ENCODE measurements around the gene VIPR1. TPM values are rescaled to one million over a fixed set of nuclear protein-coding genes. Genes with fewer than 3 reads are reported as not detected.

The VIPR1 gene, protein sequence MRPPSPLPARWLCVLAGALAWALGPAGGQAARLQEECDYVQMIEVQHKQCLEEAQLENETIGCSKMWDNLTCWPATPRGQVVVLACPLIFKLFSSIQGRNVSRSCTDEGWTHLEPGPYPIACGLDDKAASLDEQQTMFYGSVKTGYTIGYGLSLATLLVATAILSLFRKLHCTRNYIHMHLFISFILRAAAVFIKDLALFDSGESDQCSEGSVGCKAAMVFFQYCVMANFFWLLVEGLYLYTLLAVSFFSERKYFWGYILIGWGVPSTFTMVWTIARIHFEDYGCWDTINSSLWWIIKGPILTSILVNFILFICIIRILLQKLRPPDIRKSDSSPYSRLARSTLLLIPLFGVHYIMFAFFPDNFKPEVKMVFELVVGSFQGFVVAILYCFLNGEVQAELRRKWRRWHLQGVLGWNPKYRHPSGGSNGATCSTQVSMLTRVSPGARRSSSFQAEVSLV
- total RNA-seq (not detected in 2 replicates), polyA plus RNA-seq (0.02 and 0.11 TPM in 2 replicates), polyA minus RNA-seq (ENCODE audit: low replicate concordance) (not detected in 2 replicates)
- polyA plus RNA-seq (2012): 0.08 and 0.17 TPM in 2 replicates

DNA sequence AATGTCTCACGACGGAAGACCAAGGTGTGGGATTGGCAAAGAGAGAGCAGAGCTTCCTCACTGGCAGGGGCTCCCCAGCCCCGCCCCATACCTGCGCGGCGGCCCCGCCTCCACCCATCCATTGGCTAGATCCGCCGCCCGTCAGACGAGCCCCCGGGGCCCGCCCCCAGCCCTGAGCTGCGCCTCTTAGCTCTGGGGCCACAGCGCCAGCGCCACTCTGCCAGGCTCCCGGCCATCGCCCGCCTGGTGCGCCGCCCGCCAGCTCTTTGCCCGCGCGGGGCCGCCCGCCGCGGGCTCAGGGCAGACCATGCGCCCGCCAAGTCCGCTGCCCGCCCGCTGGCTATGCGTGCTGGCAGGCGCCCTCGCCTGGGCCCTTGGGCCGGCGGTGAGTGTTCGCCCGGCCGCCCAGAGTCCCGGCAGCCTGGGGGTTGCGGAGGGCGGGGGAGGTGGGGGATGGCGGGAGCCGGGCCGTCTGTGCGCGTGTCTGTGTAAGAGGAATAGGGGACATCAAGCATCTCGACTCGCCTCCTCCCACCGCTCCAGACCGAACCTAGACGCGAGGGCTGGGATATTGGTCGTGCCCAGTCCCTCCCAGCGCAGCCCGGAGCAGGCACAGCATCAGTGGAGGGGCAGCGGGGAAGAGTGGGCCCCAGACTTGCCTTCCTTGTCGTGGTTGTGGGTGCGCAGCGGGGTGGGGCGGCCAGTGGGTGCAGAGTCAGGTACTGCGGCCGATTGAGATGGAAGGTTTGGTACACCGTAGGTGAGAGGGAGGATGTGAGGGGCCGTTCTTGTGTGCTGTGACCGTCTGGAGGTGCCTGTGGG, at the start of gene VIPR1:
Gene VIPR1 (plus strand): TSS at position 215 of the 822 bp plus-strand sequence. CDS start 93 bp downstream, at position 308.
- Histone ChIP-seq H3K4me3 (replicated peaks in 1 of 4; ENCODE audit: control extremely low read depth in 1 of 4, insufficient read depth in 1 of 4, low read depth in 3 of 4, low read length in 4 of 4) (peak within 1 kb of the TSS in 2 of 4 experiments; percentile 7 to 36), H4K20me1 (ENCODE audit: control insufficient read depth, extremely low read depth, insufficient read depth, low read length) (no peaks in the 10 kb centered on the region), H3K27me3 (ENCODE audit: control insufficient read depth, insufficient read depth, low read length) (peaks cover 33% of the 10 kb centered on the region), H2AFZ (ENCODE audit: low read length) (no peak within 1 kb of the TSS), H3K79me2 (ENCODE audit: control insufficient read depth, insufficient read depth, low read length) (no peaks in the 10 kb centered on the region), H3K27ac (ENCODE audit: insufficient read depth, low read length) (no peak within 1 kb of the TSS), H3K36me3 (ENCODE audit: control insufficient read depth, insufficient read depth, low read length) (no peaks in the 10 kb centered on the region), H3K9me3 (ENCODE audit: control insufficient read depth, insufficient read depth, low read depth, low read length) (no peaks in the 10 kb centered on the region), H3K4me1 (ENCODE audit: control insufficient read depth, extremely low read depth, insufficient read depth, low read length) (no peaks in the 10 kb centered on the region), H3K9ac (ENCODE audit: insufficient read depth, low read length) (no peak within 1 kb of the TSS), H3K4me2 (ENCODE audit: extremely low read depth, insufficient read depth, low read length) (peak within 1 kb of the TSS; percentile 25)
- TF ChIP-seq EZH2 (IDR thresholded peaks at IDR 0.05; ENCODE audit: low read length, missing control alignments): peak; percentile 16
- TF ChIP-seq, protein P1, sequence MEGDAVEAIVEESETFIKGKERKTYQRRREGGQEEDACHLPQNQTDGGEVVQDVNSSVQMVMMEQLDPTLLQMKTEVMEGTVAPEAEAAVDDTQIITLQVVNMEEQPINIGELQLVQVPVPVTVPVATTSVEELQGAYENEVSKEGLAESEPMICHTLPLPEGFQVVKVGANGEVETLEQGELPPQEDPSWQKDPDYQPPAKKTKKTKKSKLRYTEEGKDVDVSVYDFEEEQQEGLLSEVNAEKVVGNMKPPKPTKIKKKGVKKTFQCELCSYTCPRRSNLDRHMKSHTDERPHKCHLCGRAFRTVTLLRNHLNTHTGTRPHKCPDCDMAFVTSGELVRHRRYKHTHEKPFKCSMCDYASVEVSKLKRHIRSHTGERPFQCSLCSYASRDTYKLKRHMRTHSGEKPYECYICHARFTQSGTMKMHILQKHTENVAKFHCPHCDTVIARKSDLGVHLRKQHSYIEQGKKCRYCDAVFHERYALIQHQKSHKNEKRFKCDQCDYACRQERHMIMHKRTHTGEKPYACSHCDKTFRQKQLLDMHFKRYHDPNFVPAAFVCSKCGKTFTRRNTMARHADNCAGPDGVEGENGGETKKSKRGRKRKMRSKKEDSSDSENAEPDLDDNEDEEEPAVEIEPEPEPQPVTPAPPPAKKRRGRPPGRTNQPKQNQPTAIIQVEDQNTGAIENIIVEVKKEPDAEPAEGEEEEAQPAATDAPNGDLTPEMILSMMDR (conservative IDR thresholded peaks at IDR 0.05 in 1 of 2, IDR thresholded peaks at IDR 0.05 in 1 of 2; ENCODE audit: low read depth in 1 of 2, low read length in 2 of 2): no peak
- DNase-seq (ENCODE audit: low read depth in 2 of 2): peak in 1 of 2 donors; percentile 8

DNA sequence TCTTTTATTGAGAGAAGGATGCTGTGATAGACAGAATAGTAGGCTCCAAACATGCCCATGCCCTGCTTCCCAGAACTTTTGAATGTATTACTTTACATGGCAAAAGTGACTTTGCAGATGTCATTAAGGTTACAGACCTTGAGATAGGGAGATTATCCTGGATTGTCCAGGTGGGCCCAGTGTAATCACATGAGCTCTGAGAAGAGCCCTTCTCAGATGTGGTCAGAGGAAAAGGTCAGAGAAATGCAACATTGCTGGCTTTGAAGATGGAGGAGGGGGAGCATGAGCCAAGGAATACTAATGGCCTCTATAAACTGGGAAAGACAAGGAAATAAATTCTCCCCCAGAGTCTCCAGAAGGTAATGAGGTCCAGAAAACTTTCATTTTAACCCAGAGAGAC, 46.2 kb upstream of the VIPR1 start:
- Histone ChIP-seq H3K9ac (ENCODE audit: insufficient read depth, low read length) (no peak overlapping the region), H2AFZ (ENCODE audit: low read length) (no peak overlapping the region), H3K4me1 (ENCODE audit: control insufficient read depth, extremely low read depth, insufficient read depth, low read length) (no peaks in the 10 kb centered on the region), H3K36me3 (ENCODE audit: control insufficient read depth, insufficient read depth, low read length) (no peaks in the 10 kb centered on the region), H3K27ac (ENCODE audit: insufficient read depth, low read length) (no peak overlapping the region), H3K79me2 (ENCODE audit: control insufficient read depth, insufficient read depth, low read length) (no peaks in the 10 kb centered on the region), H3K4me3 (replicated peaks in 1 of 4; ENCODE audit: control extremely low read depth in 1 of 4, insufficient read depth in 1 of 4, low read depth in 3 of 4, low read length in 4 of 4) (no peak overlapping the region), H3K4me2 (ENCODE audit: extremely low read depth, insufficient read depth, low read length) (no peak overlapping the region), H4K20me1 (ENCODE audit: control insufficient read depth, extremely low read depth, insufficient read depth, low read length) (no peaks in the 10 kb centered on the region), H3K9me3 (ENCODE audit: control insufficient read depth, insufficient read depth, low read depth, low read length) (no peaks in the 10 kb centered on the region), H3K27me3 (ENCODE audit: control insufficient read depth, insufficient read depth, low read length) (no peaks in the 10 kb centered on the region)
- DNase-seq (ENCODE audit: low read depth in 2 of 2): no peak
- TF ChIP-seq, protein P1 (conservative IDR thresholded peaks at IDR 0.05 in 1 of 2, IDR thresholded peaks at IDR 0.05 in 1 of 2; ENCODE audit: low read depth in 1 of 2, low read length in 2 of 2): no peak
- TF ChIP-seq EZH2 (IDR thresholded peaks at IDR 0.05; ENCODE audit: low read length, missing control alignments): no peak

DNA sequence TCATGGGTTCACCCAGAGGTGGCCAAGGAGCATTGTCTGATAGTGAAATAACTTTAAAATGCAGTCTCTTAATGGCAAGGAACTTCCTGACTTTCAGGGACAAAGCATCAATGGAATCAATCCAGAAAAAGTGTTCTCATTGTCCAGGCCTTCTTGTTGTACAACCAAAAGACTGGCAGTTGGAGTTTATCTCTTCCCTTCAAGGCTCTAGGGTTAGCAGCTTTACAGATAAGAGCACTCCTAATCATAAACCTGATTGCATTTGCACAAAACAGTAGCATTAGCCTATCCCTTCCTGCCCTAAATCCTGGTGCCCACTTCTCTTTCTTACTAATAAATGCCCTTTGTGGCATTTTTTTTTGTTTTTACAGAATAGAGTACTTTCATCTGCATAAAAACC, 43.3 kb upstream of the VIPR1 start:
- Histone ChIP-seq H3K4me3 (replicated peaks in 1 of 4; ENCODE audit: control extremely low read depth in 1 of 4, insufficient read depth in 1 of 4, low read depth in 3 of 4, low read length in 4 of 4) (no peak overlapping the region), H3K79me2 (ENCODE audit: control insufficient read depth, insufficient read depth, low read length) (no peaks in the 10 kb centered on the region), H3K27ac (ENCODE audit: insufficient read depth, low read length) (no peak overlapping the region), H3K36me3 (ENCODE audit: control insufficient read depth, insufficient read depth, low read length) (no peaks in the 10 kb centered on the region), H4K20me1 (ENCODE audit: control insufficient read depth, extremely low read depth, insufficient read depth, low read length) (no peaks in the 10 kb centered on the region), H3K27me3 (ENCODE audit: control insufficient read depth, insufficient read depth, low read length) (no peaks in the 10 kb centered on the region), H3K4me2 (ENCODE audit: extremely low read depth, insufficient read depth, low read length) (no peak overlapping the region), H2AFZ (ENCODE audit: low read length) (no peak overlapping the region), H3K4me1 (ENCODE audit: control insufficient read depth, extremely low read depth, insufficient read depth, low read length) (no peaks in the 10 kb centered on the region), H3K9me3 (ENCODE audit: control insufficient read depth, insufficient read depth, low read depth, low read length) (no peaks in the 10 kb centered on the region), H3K9ac (ENCODE audit: insufficient read depth, low read length) (no peak overlapping the region)
- TF ChIP-seq EZH2 (IDR thresholded peaks at IDR 0.05; ENCODE audit: low read length, missing control alignments): no peak
- TF ChIP-seq, protein P1 (conservative IDR thresholded peaks at IDR 0.05 in 1 of 2, IDR thresholded peaks at IDR 0.05 in 1 of 2; ENCODE audit: low read depth in 1 of 2, low read length in 2 of 2): no peak
- DNase-seq (ENCODE audit: low read depth in 2 of 2): no peak
